H1 (cell line): ENCODE results near the gene CPSF2. TPM values are rescaled to one million over a fixed set of nuclear protein-coding genes. Genes with fewer than 3 reads are reported as not detected.

Experiments used
- CTCF ChIA-PET: fragments of 300-600 bp; sonication (Branson Sonifier 250); formaldehyde crosslinking; loops from one replicate; lab custom pipeline; 2021; ENCODE audit not compliant: partially characterized antibody; lab: Charles Lee
- POLR2A ChIA-PET: fragments of 300-600 bp; sonication (Branson Sonifier 250); formaldehyde crosslinking; loops from one replicate; lab custom pipeline; 2021; ENCODE audit warnings: inconsistent platforms; ENCODE audit not compliant: partially characterized antibody; lab: Charles Lee
- DNase-seq, 2 experiments: peaks; one replicate each; pipeline versions ENCODE4 v3.0.0 to v3.0.0-alpha.2; 2010 to 2022; ENCODE audit warnings: low spot score in 2 of 2, low read depth in 1 of 2, mixed read lengths in 1 of 2
- FAIRE-seq: peaks from 2 replicates; lab custom pipeline; 2011; peaks lifted over from hg19 to GRCh38; lab: Jason Lieb, UNC
- H2AFZ ChIP-seq: 2 replicates; pipeline ENCODE4 v1.8.1; 2012; ENCODE audit warnings: low read length, inconsistent platforms
- H2AK5ac ChIP-seq: 2 replicates; pipeline ENCODE4 v1.6.1; 2013; ENCODE audit warnings: low read depth, low read length
- H2BK120ac ChIP-seq: replicated peaks from 2 replicates; pipeline ENCODE3; 2013; ENCODE audit warnings: low read depth, low read length, inconsistent platforms
- H2BK12ac ChIP-seq: 2 replicates; pipeline ENCODE4 v1.6.1; 2013; ENCODE audit warnings: low read depth, low read length
- H2BK15ac ChIP-seq: 2 replicates; pipeline ENCODE4 v1.6.1; 2013; ENCODE audit warnings: low read length
- H2BK20ac ChIP-seq: 2 replicates; pipeline ENCODE4 v1.6.1; 2013; ENCODE audit warnings: low read length
- H2BK5ac ChIP-seq: 2 replicates; pipeline ENCODE4 v1.6.1; 2013; ENCODE audit warnings: low read depth, low read length
- H3K14ac ChIP-seq: 2 replicates; pipeline ENCODE4 v1.6.1; 2013; ENCODE audit warnings: inconsistent platforms; ENCODE audit not compliant: insufficient read length
- H3K18ac ChIP-seq: 2 replicates; pipeline ENCODE4 v1.6.1; 2013; ENCODE audit warnings: low read length; ENCODE audit errors: extremely low read depth
- H3K23ac ChIP-seq: 2 replicates; pipeline ENCODE4 v1.6.1; 2013; ENCODE audit warnings: inconsistent platforms; ENCODE audit not compliant: insufficient read length
- H3K23me2 ChIP-seq: 2 replicates; pipeline ENCODE4 v1.6.1; 2013; ENCODE audit warnings: low read depth, low read length
- H3K27ac ChIP-seq: 2 replicates; pipeline ENCODE4 v1.6.1; 2011; ENCODE audit warnings: low read depth, low read length, inconsistent platforms
- H3K27me3 ChIP-seq, 4 experiments: replicated peaks in 1 of 4; 1 replicate in 1 of 4; 2 replicates in 3 of 4; pipeline versions ENCODE4 v1.6.1 to v1.8.1; 2011 to 2013; ENCODE audit warnings: low read length in 3 of 4, mild to moderate bottlenecking in 3 of 4, inconsistent platforms in 2 of 4, mixed read lengths in 2 of 4, moderate library complexity in 1 of 4; ENCODE audit not compliant: control insufficient read depth in 3 of 4, insufficient read depth in 3 of 4; ENCODE audit errors: extremely low read depth in 1 of 4
- H3K36me3 ChIP-seq, 4 experiments: 2 replicates each; pipeline versions ENCODE4 v1.6.1 to v1.8.1; 2011 to 2013; ENCODE audit warnings: mild to moderate bottlenecking in 4 of 4, low read length in 3 of 4, moderate library complexity in 2 of 4, control low read depth in 1 of 4, inconsistent platforms in 1 of 4; ENCODE audit not compliant: insufficient read depth in 4 of 4, control insufficient read depth in 2 of 4
- H3K4ac ChIP-seq: replicated peaks from 2 replicates; pipeline ENCODE3; 2013; ENCODE audit warnings: low read length, low read depth, mixed read lengths, inconsistent platforms; ENCODE audit not compliant: insufficient read length
- H3K4me1 ChIP-seq, 4 experiments: replicated peaks in 1 of 4; 1 replicate in 1 of 4; 2 replicates in 3 of 4; pipeline versions ENCODE4 v1.6.1 to v1.8.1; 2011 to 2013; ENCODE audit warnings: low read length in 3 of 4, inconsistent platforms in 2 of 4, mixed read lengths in 1 of 4; ENCODE audit not compliant: insufficient read depth in 4 of 4, control insufficient read depth in 3 of 4
- H3K4me2 ChIP-seq, 2 experiments: 2 replicates each; pipeline versions ENCODE4 v1.6.1 to v1.8.1; 2011 to 2013; ENCODE audit warnings: low read depth in 2 of 2, low read length in 2 of 2, control low read depth in 1 of 2, inconsistent platforms in 1 of 2, mild to moderate bottlenecking in 1 of 2; ENCODE audit not compliant: insufficient read depth in 1 of 2
- H3K4me3 ChIP-seq, 4 experiments: fragments of 200-600, 300-600 bp in 1 of 4; sonication (generic), shearing (Covaris generic), sonication (Bioruptor Twin) in 1 of 4; 2 replicates each; pipeline versions ENCODE4 v1.5.1 to v1.8.1; 2011 to 2016; ENCODE audit warnings: low read length in 4 of 4, low read depth in 3 of 4, control low read depth in 2 of 4, inconsistent platforms in 2 of 4, mild to moderate bottlenecking in 2 of 4, mixed read lengths in 1 of 4, moderate library complexity in 1 of 4; ENCODE audit not compliant: insufficient read depth in 2 of 4; ENCODE audit errors: extremely low read depth in 1 of 4
- H3K56ac ChIP-seq: replicated peaks from 2 replicates; pipeline ENCODE3; 2013; ENCODE audit warnings: low read depth, mild to moderate bottlenecking, mixed read lengths, low read length, inconsistent platforms; ENCODE audit not compliant: insufficient read length
- H3K79me1 ChIP-seq: 2 replicates; pipeline ENCODE4 v1.6.1; 2013; ENCODE audit warnings: low read depth, low read length, control low read depth
- H3K79me2 ChIP-seq, 2 experiments: 2 replicates each; pipeline versions ENCODE4 v1.6.1 to v1.8.1; 2012 to 2013; ENCODE audit warnings: low read length in 2 of 2, mild to moderate bottlenecking in 2 of 2, inconsistent platforms in 1 of 2; ENCODE audit not compliant: insufficient read depth in 2 of 2, control insufficient read depth in 1 of 2
- H3K9ac ChIP-seq, 4 experiments: replicated peaks in 1 of 4; 1 replicate in 1 of 4; 2 replicates in 3 of 4; pipeline versions ENCODE4 v1.6.1 to v1.8.1; 2011 to 2013; ENCODE audit warnings: low read depth in 3 of 4, low read length in 3 of 4, control low read depth in 2 of 4, mild to moderate bottlenecking in 2 of 4, moderate library complexity in 2 of 4, inconsistent platforms in 1 of 4; ENCODE audit errors: extremely low read depth in 1 of 4
- H3K9me3 ChIP-seq, 2 experiments: 2 replicates each; pipeline versions ENCODE4 v1.6.1 to v1.8.1; 2012 to 2013; ENCODE audit warnings: mild to moderate bottlenecking in 2 of 2, moderate library complexity in 2 of 2, control low read depth in 1 of 2, inconsistent platforms in 1 of 2, low read depth in 1 of 2, low read length in 1 of 2, mixed read lengths in 1 of 2; ENCODE audit not compliant: insufficient read depth in 2 of 2
- H4K20me1 ChIP-seq, 2 experiments: replicated peaks in 1 of 2; 2 replicates each; pipeline versions ENCODE3 to v1.8.1; 2011 to 2013; ENCODE audit warnings: inconsistent platforms in 2 of 2, low read length in 2 of 2, mild to moderate bottlenecking in 1 of 2; ENCODE audit not compliant: insufficient read depth in 2 of 2, control insufficient read depth in 1 of 2
- H4K5ac ChIP-seq: 2 replicates; pipeline ENCODE4 v1.6.1; 2013; ENCODE audit warnings: low read length, low read depth, mixed read lengths, inconsistent platforms; ENCODE audit not compliant: insufficient read length
- H4K8ac ChIP-seq: 2 replicates; pipeline ENCODE4 v1.8.0; 2013; ENCODE audit warnings: mild to moderate bottlenecking, moderate library complexity, low read length, inconsistent platforms; ENCODE audit not compliant: insufficient read depth; ENCODE audit errors: extremely low read depth
- H4K91ac ChIP-seq: replicated peaks from 2 replicates; pipeline ENCODE3; 2013; ENCODE audit warnings: low read length, mixed read lengths, inconsistent platforms; ENCODE audit not compliant: insufficient read length
- ASH2L ChIP-seq: fragments of 200-600, 300-600 bp; sonication (generic); IDR thresholded peaks from one replicate; pipeline ENCODE4 v1.7.1; 2017; ENCODE audit warnings: low read length
- HDAC6 ChIP-seq: IDR thresholded peaks from one replicate; pipeline ENCODE4 v1.7.1; 2012; ENCODE audit warnings: low read depth, mild to moderate bottlenecking, inconsistent platforms, low read length, moderate library complexity
- NRF1 ChIP-seq: IDR thresholded peaks from 2 replicates; pipeline ENCODE4 v1.6.1; 2011; ENCODE audit warnings: mild to moderate bottlenecking, low read depth, low read length, improper control_type of control experiment
- POU5F1 ChIP-seq: IDR thresholded peaks from 2 replicates; pipeline ENCODE4 v1.6.1; 2011; ENCODE audit warnings: low read depth, mild to moderate bottlenecking, low read length, moderate library complexity
- RBBP5 ChIP-seq: IDR thresholded peaks from 2 replicates; pipeline ENCODE4 v1.7.1; 2012; ENCODE audit warnings: low read depth, mild to moderate bottlenecking, inconsistent platforms, low read length, moderate library complexity, borderline replicate concordance
- SAP30 ChIP-seq: fragments of 300-600 bp; sonication (generic); IDR thresholded peaks from 2 replicates; pipeline ENCODE4 v1.7.1; 2012; ENCODE audit warnings: low read length, moderate library complexity, mild to moderate bottlenecking, inconsistent platforms; ENCODE audit not compliant: insufficient read depth, insufficient replicate concordance
- SRF ChIP-seq: IDR thresholded peaks from 2 replicates; pipeline ENCODE4 v1.6.1; 2011; ENCODE audit warnings: mild to moderate bottlenecking, low read depth, low read length, moderate library complexity
- TAF7 ChIP-seq: optimal IDR thresholded peaks from 2 replicates; pipeline ENCODE3; 2011; ENCODE audit warnings: low read depth, mild to moderate bottlenecking, inconsistent platforms, low read length, moderate library complexity, borderline replicate concordance
- WGBS, 2 experiments: shearing (Covaris generic) in 1 of 2; methylation state at CpG; one replicate each; pipeline versions ENCODE4 v1.1.6 to v1.1.7; 2013 to 2015; ENCODE audit warnings: low lambda C conversion rate in 2 of 2, mixed read lengths in 2 of 2, inconsistent platforms in 1 of 2, low coverage in 1 of 2, missing lambda C conversion rate in 1 of 2; ENCODE audit not compliant: insufficient replicate concordance in 2 of 2, insufficient coverage in 1 of 2, insufficient read length in 1 of 2; ENCODE audit errors: extremely low coverage in 1 of 2, missing lambda C conversion rate in 1 of 2; 5-methylcytosine and 5-hydroxymethylcytosine counted together
- polyA plus RNA-seq, 7 experiments: library from polyadenylated mRNA; depleted of rRNA in 3 of 7; stranded (reverse) in 5 of 7; unstranded in 2 of 7; fragments of >200 nt in 5 of 7; fragments of 200-250 nt in 2 of 7; gene quantifications; 1 replicate in 5 of 7; 2 replicates in 1 of 7; 4 replicates in 1 of 7; pipeline versions ENCODE4 v1.2.1 to v1.2.3, GENCODE V29; 2011 to 2013; ENCODE audit warnings: missing spikeins in 2 of 7, mixed read lengths in 2 of 7
- total RNA-seq: library from RNA; stranded (reverse); fragmentation: NEBNext Ultra II Directional; extraction: Animal tissue kit (Norgen Biotek cat#: 25700); gene quantifications from 2 replicates; pipeline ENCODE4 v1.2.1, GENCODE V29; 2021
- TF ChIP-seq, protein P1 (sequence below), 3 experiments: IDR thresholded peaks; 1 replicate in 2 of 3; 2 replicates in 1 of 3; pipeline versions ENCODE4 v1.5.1 to v1.6.1; 2011; ENCODE audit warnings: low read length in 3 of 3, mild to moderate bottlenecking in 3 of 3, inconsistent platforms in 2 of 3, low read depth in 1 of 3, moderate library complexity in 1 of 3; ENCODE audit not compliant: insufficient read depth in 1 of 3; ENCODE audit errors: control extremely low read depth in 1 of 3
- TF ChIP-seq, protein P2 (sequence below): IDR thresholded peaks from 2 replicates; pipeline ENCODE4 v1.6.1; 2012; ENCODE audit warnings: inconsistent platforms

CPSF2 gene
- total and polyA plus RNA-seq, 2 of the 8 experiments (the other 6 are each of a cell fraction or from before 2014, with no cell fraction given), result 11.3 to 130 TPM

DNA sequence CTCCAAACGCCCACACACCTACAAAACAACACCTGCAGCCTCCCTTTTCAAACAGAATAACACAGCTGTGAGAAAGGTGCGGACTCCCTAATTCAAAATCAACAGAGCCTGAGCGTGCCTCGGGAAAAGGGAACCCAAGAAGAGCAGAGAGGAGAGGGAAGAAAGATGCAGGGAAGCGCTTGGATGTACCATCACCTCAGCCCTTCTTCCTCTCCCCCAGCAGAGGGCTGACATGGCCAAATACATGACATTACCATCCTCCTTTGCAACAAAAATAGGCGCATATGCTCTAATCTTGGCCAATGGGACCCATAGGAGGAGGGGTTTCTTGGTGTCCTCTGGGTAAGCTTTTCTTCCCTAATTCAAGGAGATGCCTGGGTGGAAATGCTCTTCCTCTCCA, 78.0 kb downstream of the CPSF2 start:
- H4K91ac ChIP-seq, result no peak overlapping the region
- H4K5ac ChIP-seq, result no peak overlapping the region
- H2BK15ac ChIP-seq, result no peak overlapping the region
- H3K4me2 ChIP-seq, result peak overlapping the region; percentile 56 to 66
- WGBS, 2 experiments, result 34% methylated on average over 5 of the region's 6 CpGs; no CpG with 5 or more reads in 1 of the 2 experiments
- H2BK120ac ChIP-seq, result no peak overlapping the region
- H3K18ac ChIP-seq, result 0 out of 2 replicates have a peak overlapping the region, but pooled peaks have one; percentile 13
- H3K4me3 ChIP-seq, result peak overlapping the region in 1 of 4 experiments; percentile 47; a peak in 4 of 8 replicates
- FAIRE-seq, result no peak
- no peak overlapping the region for H3K14ac ChIP-seq
- no peak overlapping the region for H2AK5ac ChIP-seq
- H3K9ac ChIP-seq, result no peak overlapping the region
- H3K23me2 ChIP-seq, result no peaks in the 10 kb centered on the region; the same call in 1 of the 2 replicates
- H4K20me1 ChIP-seq, result no peaks in the 10 kb centered on the region
- H3K79me1 ChIP-seq, result no peaks in the 10 kb centered on the region
- H2BK12ac ChIP-seq, result peak overlapping the region; percentile 84; the same call in 1 of the 2 replicates
- no peaks in the 10 kb centered on the region for H3K9me3 ChIP-seq
- peaks cover 0 to 10% (median 2%) of the 10 kb centered on the region in 4 experiments; a peak in 3 of 7 replicates for H3K4me1 ChIP-seq
- no peak overlapping the region for H2BK5ac ChIP-seq
- no peak overlapping the region for H4K8ac ChIP-seq
- peak overlapping the region; percentile 98 for H2AFZ ChIP-seq
- ChIA-PET CTCF (interaction anchor here (0.9 to 3.6 kb wide), 5 partner anchors 25 to 259 kb away, joined by 3 to 13 read pairs (median 4); no protein-coding TSS in a partner anchor), POLR2A (interaction anchor here (1.0 to 1.3 kb wide), 2 partner anchors 8 to 124 kb away, joined by 3 to 4 read pairs; no protein-coding TSS in a partner anchor)
- no peak for DNase-seq
- no peaks in the 10 kb centered on the region for H3K79me2 ChIP-seq
- H3K27ac ChIP-seq, result no peak overlapping the region
- H3K36me3 ChIP-seq, result no peaks in the 10 kb centered on the region
- no peak overlapping the region for H3K23ac ChIP-seq
- H3K27me3 ChIP-seq, result no peaks in the 10 kb centered on the region; a peak in 3 of 7 replicates
- H2BK20ac ChIP-seq, result no peak overlapping the region
- no peak overlapping the region for H3K56ac ChIP-seq
- H3K4ac ChIP-seq, result no peak overlapping the region
- TF ChIP-seq TAF7 (no peak), POU5F1 (no peak), SRF (no peak), NRF1 (no peak), ASH2L (peak; percentile 26), HDAC6 (no peak), RBBP5 (no peak), SAP30 (no peak)
- TF ChIP-seq, protein P1, sequence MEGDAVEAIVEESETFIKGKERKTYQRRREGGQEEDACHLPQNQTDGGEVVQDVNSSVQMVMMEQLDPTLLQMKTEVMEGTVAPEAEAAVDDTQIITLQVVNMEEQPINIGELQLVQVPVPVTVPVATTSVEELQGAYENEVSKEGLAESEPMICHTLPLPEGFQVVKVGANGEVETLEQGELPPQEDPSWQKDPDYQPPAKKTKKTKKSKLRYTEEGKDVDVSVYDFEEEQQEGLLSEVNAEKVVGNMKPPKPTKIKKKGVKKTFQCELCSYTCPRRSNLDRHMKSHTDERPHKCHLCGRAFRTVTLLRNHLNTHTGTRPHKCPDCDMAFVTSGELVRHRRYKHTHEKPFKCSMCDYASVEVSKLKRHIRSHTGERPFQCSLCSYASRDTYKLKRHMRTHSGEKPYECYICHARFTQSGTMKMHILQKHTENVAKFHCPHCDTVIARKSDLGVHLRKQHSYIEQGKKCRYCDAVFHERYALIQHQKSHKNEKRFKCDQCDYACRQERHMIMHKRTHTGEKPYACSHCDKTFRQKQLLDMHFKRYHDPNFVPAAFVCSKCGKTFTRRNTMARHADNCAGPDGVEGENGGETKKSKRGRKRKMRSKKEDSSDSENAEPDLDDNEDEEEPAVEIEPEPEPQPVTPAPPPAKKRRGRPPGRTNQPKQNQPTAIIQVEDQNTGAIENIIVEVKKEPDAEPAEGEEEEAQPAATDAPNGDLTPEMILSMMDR (IDR thresholded peaks at IDR 0.05; ENCODE audit: control extremely low read depth in 1 of 3, insufficient read depth in 1 of 3, low read depth in 1 of 3, low read length in 3 of 3), result peak; percentile 17 to 41 (median 23); a peak in 3 of 4 replicates
- TF ChIP-seq, protein P2, sequence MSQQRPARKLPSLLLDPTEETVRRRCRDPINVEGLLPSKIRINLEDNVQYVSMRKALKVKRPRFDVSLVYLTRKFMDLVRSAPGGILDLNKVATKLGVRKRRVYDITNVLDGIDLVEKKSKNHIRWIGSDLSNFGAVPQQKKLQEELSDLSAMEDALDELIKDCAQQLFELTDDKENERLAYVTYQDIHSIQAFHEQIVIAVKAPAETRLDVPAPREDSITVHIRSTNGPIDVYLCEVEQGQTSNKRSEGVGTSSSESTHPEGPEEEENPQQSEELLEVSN, result no peak
